Calu3 (cell line): ENCODE data around the gene GLDN. TPM values are rescaled to one million over a fixed set of nuclear protein-coding genes. Genes with fewer than 3 reads are reported as not detected.

Experiments
- BruUV-seq: library from RNA; stranded (reverse); fragments of 400-500 nt; replicated peaks from 2 replicates; lab custom pipeline; 2021; lab: Mats Ljungman, UMichigan
- CTCF ChIA-PET: fragments of 300-600 bp; sonication (Branson Sonifier 250); formaldehyde crosslinking; loops from one replicate; lab custom pipeline; 2022; ENCODE audit warnings: antibody characterized with exemption; lab: Charles Lee
- DNase-seq: peaks from one replicate; pipeline ENCODE4 v3.0.0; 2022
- H3K27ac Mint-ChIP-seq: one replicate; pipeline ENCODE4 v1.8.0; 2022; ENCODE audit warnings: mixed read lengths; ENCODE audit not compliant: unreplicated experiment
- H3K27me3 Mint-ChIP-seq: one replicate; pipeline ENCODE4 v1.8.0; 2022; ENCODE audit warnings: mixed read lengths; ENCODE audit not compliant: unreplicated experiment
- H3K36me3 Mint-ChIP-seq: one replicate; pipeline ENCODE4 v1.8.0; 2022; ENCODE audit warnings: mild to moderate bottlenecking, moderate library complexity, mixed read lengths; ENCODE audit not compliant: insufficient read depth, unreplicated experiment
- H3K4me1 Mint-ChIP-seq: one replicate; pipeline ENCODE4 v1.8.0; 2022; ENCODE audit warnings: mild to moderate bottlenecking, low read depth, mixed read lengths; ENCODE audit not compliant: unreplicated experiment
- H3K4me3 Mint-ChIP-seq: one replicate; pipeline ENCODE4 v1.8.0; 2022; ENCODE audit warnings: mild to moderate bottlenecking, low read depth, moderate library complexity, mixed read lengths; ENCODE audit not compliant: unreplicated experiment
- H3K9me3 Mint-ChIP-seq: one replicate; pipeline ENCODE4 v1.8.0; 2022; ENCODE audit warnings: low read depth, mixed read lengths; ENCODE audit not compliant: unreplicated experiment
- CTCF ChIP-seq: fragments of 200-600 bp; IDR thresholded peaks from one replicate; pipeline ENCODE4 v1.8.0; 2022; ENCODE audit warnings: antibody characterized with exemption; ENCODE audit not compliant: unreplicated experiment
- intact Hi-C: fragments of 100-400 bp; cut with micrococcal nuclease; formaldehyde crosslinking; loops from one replicate; pipeline ENCODE4 v1.10.0; 2022; ENCODE audit not compliant: unreplicated experiment
- total RNA-seq: library from RNA; stranded (reverse); gene quantifications from 2 replicates; pipeline ENCODE4 v1.2.3, GENCODE V29; 2022

GLDN gene
- total RNA-seq, 1 experiment from 2014 or later, result not detected

- Mint-ChIP-seq H3K4me1 (no peaks in the 10 kb centered on the region), H3K4me3 (no peak overlapping the region), H3K9me3 (no peaks in the 10 kb centered on the region), H3K27ac (no peak overlapping the region), H3K36me3 (no peaks in the 10 kb centered on the region), H3K27me3 (peaks cover 93% of the 10 kb centered on the region)
- TF ChIP-seq CTCF, result no peak
- CTCF ChIA-PET, result interaction anchor here (1.1 kb wide), 1 partner anchor 10 kb away, joined by 3 read pairs; no protein-coding TSS in a partner anchor
- no peak for DNase-seq
- intact Hi-C loops, result no loop called here
- no TSS peak for BruUV-seq
Observed at GRCh38 chr15:51343466-51343865, 2.0 kb downstream of the GLDN start.

GRCh38 chr15:51346136-51346535, 4.7 kb downstream of the GLDN start:
- H3K27ac Mint-ChIP-seq, result no peak overlapping the region
- DNase-seq, result no peak
- no peaks in the 10 kb centered on the region for H3K9me3 Mint-ChIP-seq
- intact Hi-C loops, result no loop called here
- no peaks in the 10 kb centered on the region for H3K36me3 Mint-ChIP-seq
- no peak overlapping the region for H3K4me3 Mint-ChIP-seq
- no peak for TF ChIP-seq CTCF
- no TSS peak for BruUV-seq
- peaks cover 78% of the 10 kb centered on the region for H3K27me3 Mint-ChIP-seq
- H3K4me1 Mint-ChIP-seq, result no peaks in the 10 kb centered on the region
- CTCF ChIA-PET, result no interaction called here

- Mint-ChIP-seq H3K36me3 (no peaks in the 10 kb centered on the region), H3K27me3 (peaks cover 78% of the 10 kb centered on the region), H3K9me3 (no peaks in the 10 kb centered on the region), H3K4me3 (no peak overlapping the region), H3K27ac (no peak overlapping the region), H3K4me1 (no peaks in the 10 kb centered on the region)
- intact Hi-C loops, result no loop called here
- CTCF ChIA-PET, result interaction anchor here (1.7 kb wide), 1 partner anchor 50 kb away, joined by 4 read pairs; no protein-coding TSS in a partner anchor
- BruUV-seq, result no TSS peak
- DNase-seq, result no peak
- TF ChIP-seq CTCF, result no peak
Observed at GRCh38 chr15:51348688-51349087, 7.2 kb downstream of the GLDN start.

- Mint-ChIP-seq H3K36me3 (no peaks in the 10 kb centered on the region), H3K4me3 (no peak overlapping the region), H3K9me3 (no peaks in the 10 kb centered on the region), H3K27me3 (peaks cover 78% of the 10 kb centered on the region), H3K4me1 (no peaks in the 10 kb centered on the region), H3K27ac (no peak overlapping the region)
- no peak for TF ChIP-seq CTCF
- no TSS peak for BruUV-seq
- DNase-seq, result no peak
- CTCF ChIA-PET, result interaction anchor here (1.7 kb wide), 1 partner anchor 51 kb away, joined by 4 read pairs; no protein-coding TSS in a partner anchor
- intact Hi-C loops, result no loop called here
Observed at GRCh38 chr15:51349156-51349844, 7.8 kb downstream of the GLDN start.
